K562 (cell line): ENCODE measurements around the gene MADCAM1. TPM values are rescaled to one million over a fixed set of nuclear protein-coding genes. Genes with fewer than 3 reads are reported as not detected.

Experiments used
- ATAC-seq: fragments of 200-7000 bp; cut with Tn5 transposase; 3 replicates; pipeline ENCODE4 v1.9.1; 2020; ENCODE audit warnings: moderate library complexity
- BruUV-seq: library from RNA; stranded (reverse); fragments of 400-500 nt; replicated peaks from 2 replicates; lab custom pipeline; 2021; lab: Mats Ljungman, UMichigan
- CTCF ChIA-PET: fragments of 300-600 bp; formaldehyde crosslinking; extraction: SDS; loops from one replicate; lab custom pipeline; 2021; ENCODE audit warnings: low intra/inter-chr PET ratio; lab: Yijun Ruan, JAX
- POLR2A ChIA-PET: fragments of 300-600, 350-650 bp; sonication (Branson Sonifier 250); formaldehyde crosslinking; extraction: SDS; loops from one replicate; lab custom pipeline; 2021; ENCODE audit warnings: antibody characterized with exemption, inconsistent platforms; lab: Yijun Ruan, JAX
- DNase-seq, 4 experiments: peaks; one replicate each; pipeline versions ENCODE4 v3.0.0 to v3.0.0-alpha.2; 2011 to 2018; ENCODE audit warnings: low spot score in 3 of 4, mixed read lengths in 3 of 4; ENCODE audit errors: extremely low read depth in 1 of 4
- FAIRE-seq: peaks from 2 replicates; lab custom pipeline; 2011; peaks lifted over from hg19 to GRCh38; lab: Jason Lieb, UNC
- H2AFZ ChIP-seq: 2 replicates; pipeline ENCODE4 v1.6.0; 2011; ENCODE audit warnings: low read depth, low read length, control low read depth, inconsistent platforms
- H3K27ac ChIP-seq: fragments of 200-600 bp; 3 replicates; pipeline ENCODE4 v1.8.0; 2011; ENCODE audit warnings: low read depth, mild to moderate bottlenecking, control low read depth, inconsistent platforms, low read length, moderate library complexity, mixed read lengths; ENCODE audit errors: extremely low read depth
- H3K27me3 ChIP-seq, 2 experiments: fragments of 300-600 bp in 1 of 2; 2 replicates in 1 of 2; 3 replicates in 1 of 2; pipeline versions ENCODE4 v1.6.0 to v1.8.0; 2011; ENCODE audit warnings: inconsistent platforms in 2 of 2, low read length in 2 of 2, mild to moderate bottlenecking in 1 of 2, mixed read lengths in 1 of 2, moderate library complexity in 1 of 2; ENCODE audit not compliant: control insufficient read depth in 2 of 2, insufficient read depth in 2 of 2
- H3K36me3 ChIP-seq: fragments of 300-600 bp; 3 replicates; pipeline ENCODE4 v1.8.0; 2011; ENCODE audit warnings: mild to moderate bottlenecking, low read length, inconsistent platforms; ENCODE audit not compliant: control insufficient read depth, insufficient read depth
- H3K4me1 ChIP-seq, 2 experiments: fragments of 200-600 bp in 1 of 2; replicated peaks in 1 of 2; 2 replicates in 1 of 2; 3 replicates in 1 of 2; pipeline versions ENCODE4 v1.5.1 to v1.8.0; 2011; ENCODE audit warnings: inconsistent platforms in 2 of 2, low read length in 2 of 2, mild to moderate bottlenecking in 1 of 2, mixed read lengths in 1 of 2, moderate library complexity in 1 of 2; ENCODE audit not compliant: control insufficient read depth in 2 of 2, insufficient read depth in 2 of 2
- H3K4me2 ChIP-seq: 2 replicates; pipeline ENCODE4 v1.6.1; 2011; ENCODE audit warnings: low read length, control low read depth, inconsistent platforms, mixed read lengths; ENCODE audit not compliant: insufficient read depth
- H3K4me3 ChIP-seq: fragments of 200-600 bp; sonication (generic), shearing (Covaris generic); 2 replicates; pipeline ENCODE4 v1.5.1; 2016; ENCODE audit warnings: control low read depth, inconsistent platforms
- H3K79me2 ChIP-seq: fragments of 200-600 bp; 3 replicates; pipeline ENCODE4 v1.8.0; 2011; ENCODE audit warnings: low read length, inconsistent platforms; ENCODE audit not compliant: control insufficient read depth, insufficient read depth
- H3K9ac ChIP-seq, 2 experiments: 2 replicates each; pipeline versions ENCODE4 v1.6.0 to v1.6.1; 2011; ENCODE audit warnings: low read depth in 2 of 2, low read length in 2 of 2, control low read depth in 1 of 2, inconsistent platforms in 1 of 2, mild to moderate bottlenecking in 1 of 2, mixed read lengths in 1 of 2; ENCODE audit not compliant: insufficient read depth in 1 of 2
- H3K9me1 ChIP-seq: one replicate; pipeline ENCODE4 v1.6.0; 2011; ENCODE audit warnings: inconsistent platforms, mild to moderate bottlenecking, low read length, moderate library complexity; ENCODE audit not compliant: control insufficient read depth, insufficient read depth
- H3K9me3 ChIP-seq: replicated peaks from 2 replicates; pipeline ENCODE4 v1.5.1; 2011; ENCODE audit warnings: low read depth, low read length, inconsistent platforms; ENCODE audit not compliant: control insufficient read depth, insufficient read depth
- H4K20me1 ChIP-seq: replicated peaks from 2 replicates; pipeline ENCODE4 v1.6.1; 2011; ENCODE audit warnings: low read length, inconsistent platforms, mixed read lengths; ENCODE audit not compliant: control insufficient read depth, insufficient read depth
- ARNT ChIP-seq, 2 experiments: fragments of 450-650 bp; IDR thresholded peaks; 2 replicates each; pipeline ENCODE4 v1.6.1; 2016; ENCODE audit warnings: mild to moderate bottlenecking in 1 of 2
- FOSL1 ChIP-seq: fragments of 200-800 bp; sonication (Bioruptor generic); conservative IDR thresholded peaks from 2 replicates; pipeline ENCODE4 v1.6.1; 2016; ENCODE audit warnings: missing genetic modification characterization, missing compliant biosample characterization
- HIVEP1 ChIP-seq: fragments of 250-450 bp; sonication (Bioruptor Pico); IDR thresholded peaks from 2 replicates; pipeline ENCODE4 v1.4.0; 2020; ENCODE audit warnings: mild to moderate bottlenecking
- KHSRP ChIP-seq: fragments of 450-650 bp; IDR thresholded peaks from 2 replicates; pipeline ENCODE4 v1.6.1; 2017
- POLR2G ChIP-seq: fragments of 200-400 bp; formaldehyde crosslinking; IDR thresholded peaks from 2 replicates; pipeline ENCODE4 v1.6.1; 2017; ENCODE audit warnings: low read depth, mild to moderate bottlenecking, antibody characterized with exemption, low read length, moderate library complexity
- RBFOX2 ChIP-seq: fragments of 200-400 bp; formaldehyde crosslinking; IDR thresholded peaks from 2 replicates; pipeline ENCODE4 v1.6.1; 2017; ENCODE audit warnings: low read depth, mild to moderate bottlenecking, low read length, moderate library complexity
- TSHZ1 ChIP-seq: fragments of 250-450 bp; sonication (Bioruptor Pico); IDR thresholded peaks from 2 replicates; pipeline ENCODE4 v1.4.0; 2020; ENCODE audit warnings: mild to moderate bottlenecking, moderate library complexity
- WHSC1 ChIP-seq: IDR thresholded peaks from one replicate; pipeline ENCODE4 v1.6.1; 2012; ENCODE audit warnings: low read length, control low read depth, inconsistent platforms
- ZFX ChIP-seq: sonication (generic); formaldehyde crosslinking; IDR thresholded peaks from 2 replicates; pipeline ENCODE4 v1.8.0; 2022; ENCODE audit warnings: mild to moderate bottlenecking, missing genetic modification reagents, moderate library complexity
- ZNF395 ChIP-seq: fragments of 200-800 bp; sonication (Bioruptor generic); IDR thresholded peaks from 2 replicates; pipeline ENCODE4 v1.6.1; 2017; ENCODE audit warnings: missing genetic modification characterization, missing compliant biosample characterization
- WGBS: fragments of 100-300 bp; shearing (Covaris generic); methylation state at CpG from one replicate; pipeline ENCODE4 v1.1.6; 2016; ENCODE audit warnings: low coverage, mixed read lengths; ENCODE audit not compliant: insufficient coverage; ENCODE audit errors: missing lambda C conversion rate; 5-methylcytosine and 5-hydroxymethylcytosine counted together
- in situ Hi-C: fragments of 300-500 bp; cut with MboI; formaldehyde crosslinking; loops from 4 replicates; pipeline ENCODE4 v1.15.0; 2018; ENCODE audit warnings: inconsistent platforms, mixed read lengths
- intact Hi-C: fragments of 100-400 bp; cut with micrococcal nuclease; formaldehyde crosslinking; loops from 2 replicates; pipeline ENCODE4 v1.14.2; 2022
- polyA plus RNA-seq, 8 experiments: library from polyadenylated mRNA; depleted of rRNA in 4 of 8; stranded (reverse) in 5 of 8; unstranded in 3 of 8; fragments of >200 nt; fragmentation: Nextera tagmentation in 2 of 8; fragmentation: Illumina TruSeq in 1 of 8; extraction: Ambion mirVana in 2 of 8; extraction: Trizol in 1 of 8; gene quantifications; 2 replicates each; pipeline versions ENCODE4 v1.2.1 to v1.2.3, GENCODE V29; 2011 to 2014; ENCODE audit warnings: inconsistent platforms in 1 of 8, missing spikeins in 1 of 8
- total RNA-seq, 7 experiments: library from RNA; depleted of rRNA in 6 of 7; stranded (reverse); fragments of >200 nt in 6 of 7; fragmentation: Illumina TruSeq in 2 of 7; extraction: Trizol in 2 of 7; gene quantifications; 2 replicates each; pipeline versions ENCODE4 v1.2.1 to v1.2.3, GENCODE V29; 2011 to 2021; ENCODE audit warnings: low replicate concordance in 1 of 7

MADCAM1 gene
- total and polyA plus RNA-seq, 9 of the 15 experiments (the other 6 are each of a cell fraction or from before 2014, with no cell fraction given) = 0.09 to 0.36 (median 0.09) TPM; not detected in 6

GRCh38 chr19:541699-542098 lies 45.4 kb downstream of the MADCAM1 start:
- CTCF ChIA-PET = no interaction called here
- POLR2A ChIA-PET = interaction anchor here (0.6 to 1.5 kb wide), 6 partner anchors 9 to 33 kb away, joined by 3 to 12 read pairs (median 4); partner anchors contain the start of gene CDC34

GRCh38 chr19:542173-542866 lies 46.0 kb downstream of the MADCAM1 start:
- intact Hi-C loops = no loop called here
- Histone ChIP-seq H2AFZ (no peak overlapping the region), H3K9me1 (no peaks in the 10 kb centered on the region), H3K4me3 (no peak overlapping the region), H3K4me1 (peaks cover 8 to 45% of the 10 kb centered on the region in 2 experiments), H3K9ac (peak overlapping the region in 1 of 2 experiments; percentile 17; a peak in 1 of 4 replicates), H3K27me3 (no peaks in the 10 kb centered on the region), H3K79me2 (no peaks in the 10 kb centered on the region), H3K9me3 (no peaks in the 10 kb centered on the region), H3K36me3 (peaks cover 44% of the 10 kb centered on the region; the same call in 2 of the 3 replicates), H4K20me1 (no peaks in the 10 kb centered on the region; the same call in 1 of the 2 replicates), H3K27ac (no peak overlapping the region), H3K4me2 (no peak overlapping the region)
- CTCF ChIA-PET = no interaction called here
- no peak for DNase-seq
- ATAC-seq = peak; percentile 12
- POLR2A ChIA-PET = interaction anchor here (0.6 to 1.5 kb wide), 8 partner anchors 9 to 931 kb away, joined by 3 to 12 read pairs (median 3); partner anchors contain the start of gene CDC34
- no TSS peak for BruUV-seq
- WGBS = 89% methylated on average over 26 of the region's 34 CpGs
- in situ Hi-C loops = no loop called here
- FAIRE-seq = no peak
- TF ChIP-seq HIVEP1 = no peak
- TF ChIP-seq ARNT (IDR thresholded peaks at IDR 0.05) = no peak
- no peak for TF ChIP-seq KHSRP
- no peak for TF ChIP-seq WHSC1
- no peak for TF ChIP-seq TSHZ1 (CRISPR knock-in tag)
- peak; percentile 70 for TF ChIP-seq POLR2G
- no peak for TF ChIP-seq ZNF395 (CRISPR knock-in tag)
- no peak for TF ChIP-seq ZFX

More at GRCh38 chr19:541699-542098, 45.4 kb downstream of the MADCAM1 start:
- no peaks in the 10 kb centered on the region; the same call in 2 of the 3 replicates for H3K79me2 ChIP-seq
- intact Hi-C loops (no loop called here), in situ Hi-C loops (no loop called here)
- WGBS = 92% methylated on average over 15 of the region's 26 CpGs
- H3K9me1 ChIP-seq = no peaks in the 10 kb centered on the region
- H3K4me3 ChIP-seq = no peak overlapping the region
- peaks cover 8 to 46% of the 10 kb centered on the region in 2 experiments for H3K4me1 ChIP-seq
- no peak overlapping the region for H3K27ac ChIP-seq
- no peak for FAIRE-seq
- H3K9ac ChIP-seq = no peak overlapping the region
- H4K20me1 ChIP-seq = no peaks in the 10 kb centered on the region; the same call in 1 of the 2 replicates
- no peak for ATAC-seq
- peaks cover 49% of the 10 kb centered on the region; the same call in 2 of the 3 replicates for H3K36me3 ChIP-seq
- H3K4me2 ChIP-seq = no peak overlapping the region
- H2AFZ ChIP-seq = no peak overlapping the region
- no peaks in the 10 kb centered on the region for H3K9me3 ChIP-seq
- DNase-seq = no peak
- TSS peak; percentile 59 for BruUV-seq
- TF ChIP-seq FOSL1 (tag) = no peak
- peak; percentile 30; the same call in 1 of the 2 replicates for TF ChIP-seq RBFOX2
- no peaks in the 10 kb centered on the region for H3K27me3 ChIP-seq
